Measurements from ENCODE around the gene RNFT1.

- TF ChIP-seq EP300 (IDR thresholded peaks at IDR 0.05) (no peak), CTCF (IDR thresholded peaks at IDR 0.05) (no peak), POLR2A (IDR thresholded peaks at IDR 0.05; ENCODE audit: low read depth) (no peak)
Measured at GRCh38 chr17:59950049-59950448, 14.5 kb downstream of the RNFT1 start.
